ENCODE measurements around the gene MEMO1.
A peak's percentile ranks its signal among the peaks of the same experiment; 100 is the strongest.
"Not testable (repeated sequence)": the region's sequence is repeated elsewhere in the genome, so short reads cannot be mapped to it uniquely, and the experiment has no call there.

Gene MEMO1

DNA sequence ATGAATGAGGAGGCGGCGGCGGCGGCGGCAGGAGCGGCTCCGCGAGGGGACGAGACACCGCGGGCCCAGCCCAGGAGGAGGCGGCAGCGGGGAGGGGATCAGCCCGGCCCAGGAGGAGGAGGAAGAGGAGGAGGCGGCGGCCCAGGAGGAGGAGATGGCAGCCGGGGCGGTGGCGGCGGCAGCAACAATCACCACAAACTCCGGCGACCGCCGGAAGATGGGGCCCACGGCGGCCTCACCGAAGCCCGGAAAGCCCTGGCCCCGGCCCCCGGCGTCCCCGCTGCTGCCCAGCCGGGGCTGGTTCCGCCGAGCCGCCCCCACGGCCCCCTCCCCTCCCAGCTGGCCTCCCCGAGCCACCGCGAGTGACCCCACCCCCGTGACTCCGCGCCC, 533 bp downstream of the MEMO1 start:
- H3K9me3 ChIP-seq (ENCODE audit: insufficient read depth, low read depth, low read length); H3K27me3 ChIP-seq (ENCODE audit: insufficient read depth, low read length); H3K27ac ChIP-seq (ENCODE audit: low read length); H3K36me3 ChIP-seq (ENCODE audit: insufficient read depth, low read depth, low read length); H3K4me3 ChIP-seq (ENCODE audit: low read length); H3K9ac ChIP-seq (ENCODE audit: low read depth, low read length): not testable (repeated sequence)
- peaks cover 19% of the 10 kb centered on the region for H3K4me1 ChIP-seq (ENCODE audit: insufficient read depth, low read length)

DNA sequence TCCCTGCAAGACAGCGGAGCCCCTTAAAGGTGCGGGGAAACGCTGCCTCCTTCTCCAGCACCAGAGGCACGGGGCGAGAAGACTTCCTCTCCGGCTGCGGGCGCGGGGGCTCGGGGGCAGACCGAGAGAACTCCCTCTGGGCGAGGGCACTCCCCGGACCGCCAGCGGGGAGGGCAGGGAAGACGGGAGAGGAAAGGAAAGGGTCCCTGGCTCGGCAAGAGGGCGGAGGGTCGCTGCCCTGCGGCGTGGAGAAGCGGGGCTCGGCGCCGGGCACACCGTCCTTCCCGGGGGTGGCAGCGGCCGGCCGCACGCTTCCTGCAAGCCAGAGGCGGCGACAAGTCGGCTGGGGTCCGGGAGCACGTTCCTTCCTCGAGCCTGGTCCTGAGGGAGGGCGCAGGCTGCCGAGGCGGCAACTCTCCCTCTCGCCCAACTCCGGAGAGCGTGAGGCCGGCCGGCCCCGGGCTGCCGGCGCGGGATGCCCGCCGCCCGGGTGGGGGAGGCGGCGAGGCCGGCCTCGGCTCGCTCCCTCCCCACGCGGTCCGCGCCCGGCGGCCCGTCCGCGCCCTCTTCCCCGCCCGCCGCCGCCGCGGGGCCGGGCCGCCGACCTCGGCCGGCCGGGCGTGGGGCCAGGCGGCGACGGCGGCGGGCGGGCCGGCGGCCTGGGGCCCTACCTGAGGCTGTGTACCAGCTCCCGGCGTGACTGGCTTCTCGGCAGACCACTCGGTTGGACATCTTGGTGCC, 1.1 kb downstream of the MEMO1 start:
- peak overlapping the region; percentile 81; the same call in 1 of the 2 replicates for H3K9ac ChIP-seq (ENCODE audit: low read depth, low read length)
- H3K9me3 ChIP-seq (ENCODE audit: insufficient read depth, low read depth, low read length) = no peaks in the 10 kb centered on the region
- no peaks in the 10 kb centered on the region for H3K36me3 ChIP-seq (ENCODE audit: insufficient read depth, low read depth, low read length)
- H3K27ac ChIP-seq (ENCODE audit: low read length) = no peak overlapping the region
- H3K27me3 ChIP-seq (ENCODE audit: insufficient read depth, low read length) = no peaks in the 10 kb centered on the region
- peaks cover 19% of the 10 kb centered on the region for H3K4me1 ChIP-seq (ENCODE audit: insufficient read depth, low read length)
- H3K4me3 ChIP-seq (ENCODE audit: low read length) = peak overlapping the region; percentile 91

DNA sequence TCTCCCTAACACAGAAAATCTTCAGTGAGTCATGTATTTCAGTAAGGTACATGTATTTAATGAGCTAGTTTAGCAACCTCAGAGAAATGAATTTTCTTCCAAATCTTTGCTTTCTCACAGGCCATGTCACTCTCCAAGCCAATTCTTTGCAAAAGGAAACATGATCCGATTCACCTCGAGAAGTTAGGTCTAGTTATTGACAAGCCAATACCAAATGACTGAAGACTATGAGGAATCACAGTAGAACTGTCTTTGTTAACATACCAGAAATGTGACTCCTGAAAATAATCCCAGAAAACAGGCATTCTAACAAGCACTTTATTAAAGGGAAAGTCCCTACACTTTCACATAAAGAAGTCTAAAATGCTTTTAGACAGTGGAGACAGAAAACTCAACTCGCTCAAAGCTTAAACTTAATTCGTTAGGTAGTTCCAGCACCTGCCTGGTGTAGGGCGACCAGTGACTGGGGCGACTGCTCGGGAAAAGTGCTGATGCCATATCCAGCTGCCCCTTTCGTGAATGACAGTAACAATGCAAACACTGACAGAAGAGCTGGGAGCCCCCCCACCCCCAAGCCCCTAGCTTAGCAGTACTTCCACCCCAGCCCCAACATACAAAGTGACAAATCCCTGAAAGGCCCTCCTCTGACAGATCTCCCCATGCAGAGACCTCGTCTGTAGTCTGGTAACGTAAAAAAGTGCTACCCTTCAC, 1.8 kb downstream of the MEMO1 start:
- peak overlapping the region; percentile 91 for H3K4me3 ChIP-seq (ENCODE audit: low read length)
- no peaks in the 10 kb centered on the region for H3K9me3 ChIP-seq (ENCODE audit: insufficient read depth, low read depth, low read length)
- no peaks in the 10 kb centered on the region for H3K36me3 ChIP-seq (ENCODE audit: insufficient read depth, low read depth, low read length)
- H3K4me1 ChIP-seq (ENCODE audit: insufficient read depth, low read length) = peaks cover 19% of the 10 kb centered on the region
- H3K27me3 ChIP-seq (ENCODE audit: insufficient read depth, low read length) = no peaks in the 10 kb centered on the region
- peak overlapping the region; percentile 81; the same call in 1 of the 2 replicates for H3K9ac ChIP-seq (ENCODE audit: low read depth, low read length)
- H3K27ac ChIP-seq (ENCODE audit: low read length) = no peak overlapping the region

DNA sequence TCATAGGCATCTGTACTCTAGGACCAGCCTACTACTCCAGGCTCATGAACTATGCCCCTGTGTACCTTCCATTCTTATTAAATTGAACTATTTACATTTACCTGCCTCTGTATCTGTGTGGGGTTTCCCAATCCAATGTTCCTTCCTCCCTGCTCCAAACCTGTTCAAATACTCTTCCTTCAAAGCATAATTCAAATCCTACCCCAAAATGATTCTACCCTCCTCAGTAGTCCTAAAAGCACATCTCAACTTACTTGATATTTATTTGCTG, 3.8 kb downstream of the MEMO1 start:
- no peak overlapping the region for H3K4me3 ChIP-seq (ENCODE audit: low read length)
- H3K36me3 ChIP-seq (ENCODE audit: insufficient read depth, low read depth, low read length) = no peaks in the 10 kb centered on the region
- no peak overlapping the region for H3K9ac ChIP-seq (ENCODE audit: low read depth, low read length)

DNA sequence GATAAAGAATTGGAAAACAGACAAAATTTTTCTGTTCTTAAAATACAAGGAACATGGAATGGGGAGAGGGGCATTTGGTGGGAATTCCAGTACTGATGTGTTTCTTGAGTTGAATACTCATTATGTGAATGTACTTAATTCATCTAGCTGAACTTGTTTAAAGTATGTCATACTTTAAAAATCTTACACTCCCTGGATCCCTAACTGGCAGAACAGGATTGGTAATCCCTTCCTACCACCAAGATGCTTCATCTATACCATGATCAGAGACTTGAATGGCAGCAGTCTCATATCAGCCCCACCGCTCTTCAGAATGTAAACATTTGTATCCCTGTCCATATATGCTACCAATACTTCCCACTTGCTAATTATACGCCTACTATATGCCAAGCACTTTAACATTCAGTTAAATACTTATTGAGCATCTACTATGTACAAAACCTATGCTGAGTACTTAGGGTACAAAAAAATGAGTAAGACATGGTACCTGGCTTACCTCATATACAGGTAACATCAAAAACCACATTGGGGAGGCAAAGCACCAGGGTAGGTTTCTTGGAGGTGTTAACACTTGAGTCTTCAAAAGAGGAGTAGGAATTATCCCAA, 5.3 kb downstream of the MEMO1 start:
- H3K4me1 ChIP-seq (ENCODE audit: insufficient read depth, low read length) = peaks cover 8% of the 10 kb centered on the region; the same call in 1 of the 2 replicates
- H3K4me3 ChIP-seq (ENCODE audit: low read length) = no peak overlapping the region
- H3K9ac ChIP-seq (ENCODE audit: low read depth, low read length) = no peak overlapping the region
- no peaks in the 10 kb centered on the region for H3K36me3 ChIP-seq (ENCODE audit: insufficient read depth, low read depth, low read length)
- no peaks in the 10 kb centered on the region for H3K27me3 ChIP-seq (ENCODE audit: insufficient read depth, low read length)
- no peak overlapping the region for H3K27ac ChIP-seq (ENCODE audit: low read length)
- no peaks in the 10 kb centered on the region for H3K9me3 ChIP-seq (ENCODE audit: insufficient read depth, low read depth, low read length)

More for the DNA sequence above, 3.8 kb downstream of the MEMO1 start:
- Histone ChIP-seq H3K4me1 (ENCODE audit: insufficient read depth, low read length) (peaks cover 19% of the 10 kb centered on the region), H3K9me3 (ENCODE audit: insufficient read depth, low read depth, low read length) (no peaks in the 10 kb centered on the region), H3K27ac (ENCODE audit: low read length) (no peak overlapping the region), H3K27me3 (ENCODE audit: insufficient read depth, low read length) (no peaks in the 10 kb centered on the region)

DNA sequence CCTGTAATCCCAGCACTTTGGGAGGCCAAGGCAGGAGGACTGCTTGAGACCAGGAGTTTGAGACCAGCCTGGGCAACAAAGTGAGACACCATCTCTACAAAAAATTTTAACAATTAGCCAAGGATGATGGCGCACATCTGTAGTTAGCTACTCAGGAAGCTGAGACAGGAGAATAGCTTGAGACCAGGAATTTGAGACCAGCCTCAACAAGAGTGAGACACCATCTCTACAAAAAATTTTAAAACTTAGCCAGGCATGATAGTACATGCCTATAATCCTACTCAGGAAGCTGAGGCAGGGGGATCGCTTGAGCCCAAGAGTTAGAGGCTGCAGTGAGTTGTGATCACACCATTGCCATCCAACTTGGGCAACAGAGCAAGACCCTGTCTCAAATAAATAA, 7.0 kb downstream of the MEMO1 start:
- Histone ChIP-seq H3K4me3 (ENCODE audit: low read length) (no peak overlapping the region), H3K27ac (ENCODE audit: low read length) (no peak overlapping the region), H3K27me3 (ENCODE audit: insufficient read depth, low read length) (no peaks in the 10 kb centered on the region), H3K9me3 (ENCODE audit: insufficient read depth, low read depth, low read length) (no peaks in the 10 kb centered on the region), H3K4me1 (ENCODE audit: insufficient read depth, low read length) (peaks cover 7% of the 10 kb centered on the region; the same call in 1 of the 2 replicates), H3K9ac (ENCODE audit: low read depth, low read length) (no peak overlapping the region), H3K36me3 (ENCODE audit: insufficient read depth, low read depth, low read length) (no peaks in the 10 kb centered on the region)

DNA sequence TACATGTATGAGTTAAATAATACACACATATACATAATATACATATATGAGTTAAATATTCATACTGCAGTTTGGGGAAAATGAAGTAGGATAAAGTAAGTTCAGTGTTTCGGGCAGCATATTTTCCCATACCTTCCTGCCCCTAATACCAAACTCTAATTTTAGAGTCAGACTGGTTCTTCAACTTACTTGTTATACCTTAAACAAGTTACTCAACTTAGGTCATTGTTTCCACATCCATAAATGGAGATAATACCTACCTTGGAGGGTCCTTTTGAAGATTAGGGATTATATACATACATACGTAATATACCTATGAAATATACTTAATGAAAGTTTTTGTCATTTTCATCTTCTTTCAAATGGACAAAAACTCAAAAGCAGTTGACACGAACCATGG, 8.4 kb downstream of the MEMO1 start:
- peaks cover 5% of the 10 kb centered on the region; the same call in 1 of the 2 replicates for H3K4me1 ChIP-seq (ENCODE audit: insufficient read depth, low read length)
- no peak overlapping the region for H3K4me3 ChIP-seq (ENCODE audit: low read length)
- no peaks in the 10 kb centered on the region for H3K9me3 ChIP-seq (ENCODE audit: insufficient read depth, low read depth, low read length)
- H3K36me3 ChIP-seq (ENCODE audit: insufficient read depth, low read depth, low read length) = no peaks in the 10 kb centered on the region
- H3K27ac ChIP-seq (ENCODE audit: low read length) = no peak overlapping the region
- H3K9ac ChIP-seq (ENCODE audit: low read depth, low read length) = no peak overlapping the region
- H3K27me3 ChIP-seq (ENCODE audit: insufficient read depth, low read length) = no peaks in the 10 kb centered on the region

DNA sequence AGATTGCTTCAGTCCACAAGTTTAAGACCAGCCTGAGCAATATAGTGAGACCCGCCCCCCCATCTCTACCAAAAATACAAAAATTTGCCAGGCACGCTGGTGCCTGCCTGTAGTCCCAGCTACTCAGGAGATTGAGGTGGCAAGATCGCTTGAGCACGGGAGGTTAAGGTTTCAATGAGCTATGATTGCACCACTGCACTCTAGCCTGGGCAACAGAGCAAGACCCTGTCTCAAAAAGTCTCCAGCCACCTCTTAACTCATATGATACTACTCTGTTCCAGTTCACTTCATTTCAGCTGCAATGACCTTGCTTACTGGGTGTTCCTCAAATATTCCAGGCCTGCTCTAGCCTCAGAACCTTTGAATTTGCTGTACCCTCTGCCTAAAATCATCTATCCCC, 11.4 kb downstream of the MEMO1 start:
- no peaks in the 10 kb centered on the region for H3K27me3 ChIP-seq (ENCODE audit: insufficient read depth, low read length)
- H3K4me3 ChIP-seq (ENCODE audit: low read length) = no peak overlapping the region
- no peaks in the 10 kb centered on the region for H3K36me3 ChIP-seq (ENCODE audit: insufficient read depth, low read depth, low read length)
- no peak overlapping the region for H3K27ac ChIP-seq (ENCODE audit: low read length)
- no peaks in the 10 kb centered on the region for H3K4me1 ChIP-seq (ENCODE audit: insufficient read depth, low read length)
- H3K9me3 ChIP-seq (ENCODE audit: insufficient read depth, low read depth, low read length) = no peaks in the 10 kb centered on the region
- H3K9ac ChIP-seq (ENCODE audit: low read depth, low read length) = no peak overlapping the region

DNA sequence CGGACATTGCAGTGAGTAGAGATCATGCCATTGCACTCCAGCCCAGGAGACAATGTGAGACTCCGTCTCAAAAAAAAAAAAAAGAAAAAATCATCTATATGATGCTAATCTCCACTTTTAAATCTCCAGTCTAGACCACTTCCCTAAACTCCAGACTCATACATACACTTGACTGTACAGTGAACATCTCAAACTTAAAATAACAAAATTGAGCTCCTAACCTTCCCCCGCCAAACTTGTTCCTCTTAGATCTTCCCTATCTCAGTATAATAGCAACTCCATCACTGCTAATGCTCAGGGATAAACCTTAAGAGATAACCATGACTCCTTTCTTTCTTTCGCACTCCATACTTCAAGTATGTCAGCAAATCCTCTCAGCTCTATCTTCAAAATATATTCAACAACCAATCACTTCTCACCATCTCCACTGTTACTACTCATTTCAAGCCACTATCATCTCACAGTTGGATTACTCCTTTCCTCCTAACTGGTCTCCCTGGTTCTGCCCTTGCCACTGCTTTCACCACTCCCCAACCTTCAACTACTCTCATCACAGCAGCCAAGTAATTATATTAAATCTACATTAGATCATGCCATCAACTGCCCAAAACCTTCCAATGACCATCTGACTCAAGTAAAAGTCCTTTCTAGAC, 12.0 kb downstream of the MEMO1 start:
- Histone ChIP-seq H3K9me3 (ENCODE audit: insufficient read depth, low read depth, low read length) (no peaks in the 10 kb centered on the region), H3K4me3 (ENCODE audit: low read length) (no peak overlapping the region), H3K36me3 (ENCODE audit: insufficient read depth, low read depth, low read length) (no peaks in the 10 kb centered on the region), H3K27ac (ENCODE audit: low read length) (no peak overlapping the region), H3K27me3 (ENCODE audit: insufficient read depth, low read length) (no peaks in the 10 kb centered on the region), H3K4me1 (ENCODE audit: insufficient read depth, low read length) (no peaks in the 10 kb centered on the region), H3K9ac (ENCODE audit: low read depth, low read length) (no peak overlapping the region)

DNA sequence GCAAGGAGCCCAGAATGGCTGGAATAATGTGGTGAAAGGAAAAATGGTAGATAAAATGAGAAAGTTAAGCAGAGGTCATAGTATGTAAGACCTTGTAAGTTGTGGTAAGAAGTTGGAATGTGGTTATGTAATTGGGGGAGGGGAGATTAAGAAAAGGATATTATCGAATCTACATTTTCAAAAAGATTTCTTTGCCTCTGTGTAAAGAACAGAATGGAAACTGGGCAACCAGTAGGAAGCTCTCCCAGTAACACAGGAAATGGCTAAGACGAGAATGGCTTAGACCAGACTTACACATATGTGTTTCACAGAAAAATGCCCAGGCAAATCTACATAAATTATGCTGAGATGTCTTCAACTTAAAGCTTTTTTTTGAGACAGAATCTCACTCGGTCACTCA, 13.2 kb downstream of the MEMO1 start:
- Histone ChIP-seq H3K4me1 (ENCODE audit: insufficient read depth, low read length) (no peaks in the 10 kb centered on the region), H3K4me3 (ENCODE audit: low read length) (no peak overlapping the region)

DNA sequence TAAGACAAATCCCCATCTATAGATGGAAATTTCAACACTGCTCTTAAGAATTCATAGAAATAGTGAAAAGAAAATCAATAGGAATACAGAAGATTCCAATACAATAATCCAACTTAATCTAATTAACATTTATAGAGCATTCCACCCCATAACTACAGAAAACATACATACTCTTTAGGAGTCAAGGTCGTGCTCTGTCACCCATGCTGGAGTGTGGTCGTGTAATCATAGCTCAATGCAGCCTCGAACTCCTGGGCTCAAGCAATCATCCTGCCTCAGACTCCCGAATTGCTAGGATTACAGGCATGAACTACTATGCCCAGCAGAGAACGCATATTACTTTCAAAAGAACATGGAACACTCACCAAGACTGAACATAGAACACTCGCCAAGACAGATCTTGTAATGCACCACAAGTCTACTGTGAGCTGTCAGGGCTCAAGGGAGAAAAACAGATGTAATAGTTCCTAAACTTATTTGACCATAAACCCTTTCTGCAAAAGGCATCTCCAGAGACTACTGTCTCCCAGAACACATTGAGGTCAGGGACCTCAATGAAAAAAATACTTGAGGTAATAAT, 14.1 kb downstream of the MEMO1 start:
- H3K9me3 ChIP-seq (ENCODE audit: insufficient read depth, low read depth, low read length) = no peaks in the 10 kb centered on the region

More for the DNA sequence above, 13.2 kb downstream of the MEMO1 start:
- H3K9ac ChIP-seq (ENCODE audit: low read depth, low read length) = no peak overlapping the region
- no peaks in the 10 kb centered on the region for H3K27me3 ChIP-seq (ENCODE audit: insufficient read depth, low read length)
- H3K36me3 ChIP-seq (ENCODE audit: insufficient read depth, low read depth, low read length) = no peaks in the 10 kb centered on the region
- H3K27ac ChIP-seq (ENCODE audit: low read length) = no peak overlapping the region
- H3K9me3 ChIP-seq (ENCODE audit: insufficient read depth, low read depth, low read length) = no peaks in the 10 kb centered on the region

More for the DNA sequence above, 14.1 kb downstream of the MEMO1 start:
- no peaks in the 10 kb centered on the region for H3K27me3 ChIP-seq (ENCODE audit: insufficient read depth, low read length)
- no peak overlapping the region for H3K4me3 ChIP-seq (ENCODE audit: low read length)
- no peak overlapping the region for H3K9ac ChIP-seq (ENCODE audit: low read depth, low read length)
- H3K36me3 ChIP-seq (ENCODE audit: insufficient read depth, low read depth, low read length) = no peaks in the 10 kb centered on the region
- no peak overlapping the region for H3K27ac ChIP-seq (ENCODE audit: low read length)
- no peaks in the 10 kb centered on the region for H3K4me1 ChIP-seq (ENCODE audit: insufficient read depth, low read length)

Measured in iPS-20b (cell line).